Glomerular visceral epithelial cell (primary cell): ENCODE data around the gene CLCA1.
A peak's percentile ranks its signal among the peaks of the same experiment; 100 is the strongest.

ENCODE experiments used
- DNase-seq: peaks from one replicate; pipeline ENCODE4 v3.0.0-alpha.2; 2016; ENCODE audit errors: extremely low spot score

The CLCA1 gene

GRCh38 chr1:86502721-86503405 lies 34.1 kb downstream of the CLCA1 start:
- DNase-seq = peak; percentile 7

- no peak for DNase-seq
Observed at GRCh38 chr1:86503406-86504136, 34.8 kb downstream of the CLCA1 start.

GRCh38 chr1:86504137-86504479 lies 35.4 kb downstream of the CLCA1 start:
- no peak for DNase-seq

GRCh38 chr1:86504895-86505563 lies 36.3 kb downstream of the CLCA1 start:
- DNase-seq = no peak

- no peak for DNase-seq
Observed at GRCh38 chr1:86505564-86505902, 36.8 kb downstream of the CLCA1 start.

GRCh38 chr1:86507935-86508582 lies 39.3 kb downstream of the CLCA1 start:
- peak; percentile 18 for DNase-seq

GRCh38 chr1:86508583-86508969 lies 39.8 kb downstream of the CLCA1 start:
- no peak for DNase-seq

- DNase-seq = peak; percentile 11
Observed at GRCh38 chr1:86515597-86515996, 46.9 kb downstream of the CLCA1 start.

- DNase-seq = no peak
Observed at GRCh38 chr1:86516335-86516734, 47.6 kb downstream of the CLCA1 start.

- no peak for DNase-seq
Observed at GRCh38 chr1:86517336-86517735, 48.6 kb downstream of the CLCA1 start.

- no peak for DNase-seq
Observed at GRCh38 chr1:86520789-86521521, 52.2 kb downstream of the CLCA1 start.

GRCh38 chr1:86521522-86521891 lies 52.8 kb downstream of the CLCA1 start:
- DNase-seq = no peak

GRCh38 chr1:86522240-86522639 lies 53.5 kb downstream of the CLCA1 start:
- no peak for DNase-seq

GRCh38 chr1:86523670-86524354 lies 55.1 kb downstream of the CLCA1 start:
- no peak for DNase-seq

- no peak for DNase-seq
Observed at GRCh38 chr1:86527306-86527705, 58.6 kb downstream of the CLCA1 start.

GRCh38 chr1:86530211-86530845 lies 61.6 kb downstream of the CLCA1 start:
- no peak for DNase-seq

GRCh38 chr1:86537928-86538695 lies 69.4 kb downstream of the CLCA1 start:
- no peak for DNase-seq

- no peak for DNase-seq
Observed at GRCh38 chr1:86538775-86539174, 70.0 kb downstream of the CLCA1 start.

- DNase-seq = no peak
Observed at GRCh38 chr1:86541859-86542258, 73.1 kb downstream of the CLCA1 start.

GRCh38 chr1:86542631-86543030 lies 73.9 kb downstream of the CLCA1 start:
- no peak for DNase-seq
